ENCODE results near the gene DEK. TPM values are rescaled to one million over a fixed set of nuclear protein-coding genes. Genes with fewer than 3 reads are reported as not detected.

The DEK gene
- total RNA-seq, 1 donor from 2014 or later, result 107 TPM

DNA sequence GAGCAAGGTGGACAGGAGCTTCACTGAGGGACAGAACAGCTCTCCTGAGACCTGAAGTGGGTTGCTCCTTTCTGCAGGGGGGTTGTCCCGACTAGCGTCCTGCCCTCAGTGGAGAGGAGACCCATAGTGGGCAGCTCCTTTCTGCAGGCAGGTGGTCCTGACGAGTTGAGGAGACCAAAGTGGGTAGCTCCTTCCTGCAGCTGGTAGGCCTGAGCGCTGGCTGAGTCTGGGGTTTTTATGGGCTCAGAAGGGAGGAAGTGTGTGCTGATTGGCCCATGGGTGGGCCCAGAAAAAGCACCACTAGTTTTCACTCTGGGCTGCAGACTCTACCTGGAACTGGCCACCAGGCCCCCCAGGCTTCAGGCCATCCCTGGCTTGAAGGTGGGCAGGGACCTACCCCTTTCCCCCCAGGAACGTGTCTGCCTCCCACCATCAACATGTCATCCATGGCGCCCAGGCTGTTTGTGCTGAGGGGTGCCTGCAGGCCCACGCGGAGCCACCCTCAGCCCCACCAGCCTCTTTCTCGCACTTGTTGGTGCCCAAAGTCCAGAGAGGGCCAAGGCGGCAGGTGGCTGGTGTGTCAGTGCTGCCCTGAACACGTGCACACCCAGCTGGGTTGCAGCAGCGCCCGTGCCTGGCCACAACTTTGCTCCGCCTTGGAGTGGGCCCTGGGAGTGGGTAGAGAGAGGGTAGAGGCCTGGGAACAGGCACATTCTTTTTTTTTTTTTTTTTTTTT, 1.6 kb upstream of the DEK start:
- no peak for DNase-seq (ENCODE audit: low read depth, low spot score)

DNA sequence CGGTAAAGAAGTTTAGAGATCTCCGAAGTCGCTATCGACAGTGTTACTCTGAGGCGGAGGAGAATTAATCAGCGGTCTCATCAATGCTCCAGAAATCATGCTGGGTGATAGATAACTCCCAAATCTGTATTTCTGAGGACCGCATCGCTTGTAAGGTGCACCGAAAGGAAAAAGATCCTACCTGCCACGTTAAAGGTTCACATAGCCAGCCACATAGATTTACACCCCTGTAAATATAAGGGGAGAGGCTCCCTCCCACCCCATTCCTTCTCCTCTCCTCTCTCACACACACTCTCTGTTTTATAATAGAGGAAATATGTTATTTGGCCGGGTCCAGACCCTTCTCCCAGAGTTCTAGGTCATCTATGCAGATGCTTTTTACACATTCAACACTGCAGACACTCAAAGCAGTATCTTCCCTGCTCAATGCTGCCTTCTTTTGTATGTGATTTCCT, 620 bp upstream of the DEK start:
- no peak for DNase-seq (ENCODE audit: low read depth, low spot score)

GRCh38 chr6:18263418-18264218, 712 bp downstream of the DEK start:
- no peak for DNase-seq (ENCODE audit: low read depth, low spot score)

- no peak for DNase-seq (ENCODE audit: low read depth, low spot score)
Measured at GRCh38 chr6:18262702-18263417, 1.5 kb downstream of the DEK start.

GRCh38 chr6:18261877-18262276, 2.5 kb downstream of the DEK start:
- DNase-seq (ENCODE audit: low read depth, low spot score), result no peak

DNA sequence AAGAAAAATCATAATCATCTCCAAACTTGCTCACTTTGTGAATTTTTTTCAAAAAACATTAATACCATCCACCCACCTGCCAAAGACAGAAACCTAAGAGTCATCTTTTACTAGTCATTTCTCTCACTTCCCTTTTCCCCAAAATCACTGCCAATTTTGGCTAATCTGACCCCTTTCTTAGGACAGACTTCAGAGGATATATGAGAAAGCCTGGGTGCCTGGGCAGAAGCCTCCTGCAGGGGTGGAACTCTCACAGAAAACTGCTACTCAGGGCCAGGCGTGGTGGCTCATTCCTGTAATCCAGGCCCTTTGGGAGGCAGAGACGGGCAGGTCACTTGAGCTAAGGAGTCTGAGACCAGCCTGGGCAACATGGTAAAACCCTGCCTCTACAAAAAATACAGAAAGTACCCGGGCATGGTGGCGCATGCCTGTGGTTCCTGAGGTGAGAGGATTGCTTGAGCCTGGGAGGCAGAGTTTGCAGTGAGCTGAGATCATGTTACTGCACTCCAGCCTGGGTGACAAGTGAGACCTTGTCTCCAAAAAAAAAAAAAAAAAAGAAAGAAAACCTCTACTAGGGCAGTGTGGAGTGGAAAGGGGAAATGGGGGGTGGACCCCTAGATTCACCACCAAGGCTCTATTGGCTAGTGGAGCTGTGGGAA, 3.8 kb downstream of the DEK start:
- DNase-seq (ENCODE audit: low read depth, low spot score), result no peak

DNA sequence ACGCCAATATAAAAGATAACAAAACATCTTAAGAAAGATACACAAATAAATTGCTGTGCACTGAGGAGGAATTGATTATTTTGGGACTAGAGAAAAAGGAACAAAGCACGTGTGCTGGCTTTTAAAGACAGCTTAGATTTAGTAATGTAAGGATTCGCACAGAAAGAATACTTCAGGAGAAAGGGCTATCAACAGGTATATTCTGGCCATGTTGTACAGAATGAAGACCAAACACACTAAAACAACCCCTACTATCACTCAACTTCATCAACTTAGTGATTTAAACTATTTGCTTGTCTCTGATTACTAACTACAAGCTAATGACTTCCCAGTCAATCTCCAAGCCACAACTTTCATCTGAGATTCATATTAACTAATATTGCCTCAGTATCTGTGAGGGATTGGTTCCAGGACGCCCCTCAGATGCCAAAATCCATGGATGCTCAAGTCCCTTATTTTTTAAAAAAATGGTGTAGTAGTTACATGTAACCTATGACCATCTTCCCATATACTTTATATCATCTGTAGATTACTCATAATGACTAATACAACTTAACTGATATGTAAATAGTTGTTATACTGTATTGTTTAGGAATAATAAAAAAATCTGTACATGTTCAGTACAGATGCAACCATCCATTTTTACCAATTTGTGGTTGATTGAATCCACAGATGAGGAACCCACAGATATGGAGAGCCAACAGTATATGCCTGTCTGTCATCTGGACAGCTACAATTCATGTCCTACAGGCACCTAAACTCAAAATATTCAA, 4.5 kb downstream of the DEK start:
- DNase-seq (ENCODE audit: low read depth, low spot score), result no peak

- no peak for DNase-seq (ENCODE audit: low read depth, low spot score)
Measured at GRCh38 chr6:18254793-18255192, 9.5 kb downstream of the DEK start.

GRCh38 chr6:18253635-18254034, 10.7 kb downstream of the DEK start:
- DNase-seq (ENCODE audit: low read depth, low spot score), result no peak

GRCh38 chr6:18249271-18249670, 15.1 kb downstream of the DEK start:
- DNase-seq (ENCODE audit: low read depth, low spot score), result no peak

DNA sequence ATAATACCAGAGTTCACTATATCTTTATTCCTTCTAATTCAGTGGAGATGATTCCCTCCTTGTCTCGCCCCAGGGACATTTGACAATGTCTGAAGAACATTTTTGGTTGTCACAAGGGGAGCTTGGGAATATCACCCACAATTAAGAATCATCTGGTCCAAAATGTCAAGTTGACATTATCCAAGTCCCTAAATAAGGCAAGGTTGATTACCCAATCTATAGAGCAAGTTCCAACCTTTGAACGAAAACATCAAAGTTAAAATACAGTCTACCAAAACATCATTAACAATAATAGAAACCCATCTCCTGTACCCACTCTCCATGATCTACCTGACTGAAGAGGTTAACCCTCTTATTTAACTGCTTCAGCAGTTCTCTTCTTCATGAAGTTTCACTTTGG, 15.6 kb downstream of the DEK start:
- no peak for DNase-seq (ENCODE audit: low read depth, low spot score)

- DNase-seq (ENCODE audit: low read depth, low spot score), result no peak
Measured at GRCh38 chr6:18247002-18247401, 17.3 kb downstream of the DEK start.

GRCh38 chr6:18246205-18246604, 18.1 kb downstream of the DEK start:
- DNase-seq (ENCODE audit: low read depth, low spot score), result no peak

DNA sequence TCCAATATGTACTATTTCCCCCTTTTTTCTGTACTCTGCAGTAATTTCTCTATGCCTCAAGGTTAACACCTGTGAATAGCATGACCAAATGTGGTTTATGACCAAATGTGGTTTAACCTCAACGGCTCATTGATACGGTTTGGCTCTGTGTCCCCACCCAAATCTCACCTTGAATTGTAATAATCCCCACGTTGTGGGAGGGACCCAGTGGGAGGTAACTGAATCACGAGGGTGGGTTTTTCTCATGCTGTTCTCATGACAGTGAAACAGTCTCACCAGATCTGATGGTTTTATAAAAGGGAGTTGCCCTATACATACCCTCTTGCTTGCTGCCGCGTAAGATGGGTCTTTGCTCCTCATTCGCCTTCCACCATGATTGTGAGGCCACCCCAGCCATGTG, 18.7 kb downstream of the DEK start:
- DNase-seq (ENCODE audit: low read depth, low spot score), result no peak

- DNase-seq (ENCODE audit: low read depth, low spot score), result no peak
Measured at GRCh38 chr6:18245079-18245478, 19.3 kb downstream of the DEK start.

- DNase-seq (ENCODE audit: low read depth, low spot score), result no peak
Measured at GRCh38 chr6:18244251-18244650, 20.1 kb downstream of the DEK start.

GRCh38 chr6:18243302-18243893, 20.9 kb downstream of the DEK start:
- no peak for DNase-seq (ENCODE audit: low read depth, low spot score)

- peak; percentile 50 for DNase-seq (ENCODE audit: low read depth, low spot score)
Measured at GRCh38 chr6:18242062-18242851, 22.1 kb downstream of the DEK start.

- no peak for DNase-seq (ENCODE audit: low read depth, low spot score)
Measured at GRCh38 chr6:18241208-18242038, 22.9 kb downstream of the DEK start.
